H1 (cell line): Measurements from ENCODE around the gene LYPD4. TPM values are rescaled to one million over a fixed set of nuclear protein-coding genes. Genes with fewer than 3 reads are reported as not detected.

ENCODE experiments used
- CTBP2 ChIP-seq: IDR thresholded peaks from 2 replicates; pipeline ENCODE4 v1.7.0; 2011; ENCODE audit warnings: borderline replicate concordance, mild to moderate bottlenecking, moderate library complexity, mixed read lengths, low read length; ENCODE audit not compliant: insufficient read depth, insufficient read length
- EGR1 ChIP-seq: IDR thresholded peaks from 2 replicates; pipeline ENCODE4 v1.6.1; 2011; ENCODE audit warnings: low read depth, low read length, borderline replicate concordance
- JUND ChIP-seq: IDR thresholded peaks from 2 replicates; pipeline ENCODE4 v1.6.1; 2011; ENCODE audit warnings: mild to moderate bottlenecking, improper control_type of control experiment, low read length
- RBBP5 ChIP-seq: IDR thresholded peaks from 2 replicates; pipeline ENCODE4 v1.7.1; 2012; ENCODE audit warnings: low read depth, mild to moderate bottlenecking, inconsistent platforms, low read length, moderate library complexity, borderline replicate concordance
- RFX5 ChIP-seq: IDR thresholded peaks from 2 replicates; pipeline ENCODE4 v1.6.1; 2011; ENCODE audit warnings: low read depth, low read length, improper control_type of control experiment, borderline replicate concordance
- RNF2 ChIP-seq: fragments of 200-900, 300-1000 bp; sonication (generic); IDR thresholded peaks from 2 replicates; pipeline ENCODE4 v1.7.1; 2016; ENCODE audit warnings: borderline replicate concordance, low read depth, mild to moderate bottlenecking, antibody characterized with exemption, low read length; ENCODE audit not compliant: poor library complexity, severe bottlenecking; ENCODE audit errors: missing control alignments
- SIN3A ChIP-seq, 2 experiments: IDR thresholded peaks in 1 of 2; conservative IDR thresholded peaks in 1 of 2; 2 replicates each; pipeline ENCODE4 v1.6.1; 2011 to 2012; ENCODE audit warnings: low read length in 2 of 2, improper control_type of control experiment in 1 of 2, low read depth in 1 of 2, mild to moderate bottlenecking in 1 of 2
- SIRT6 ChIP-seq: IDR thresholded peaks from one replicate; pipeline ENCODE4 v1.7.1; 2012; ENCODE audit warnings: low read length, inconsistent platforms
- polyA plus RNA-seq, 7 experiments: library from polyadenylated mRNA; depleted of rRNA in 3 of 7; stranded (reverse) in 5 of 7; unstranded in 2 of 7; fragments of >200 nt in 5 of 7; fragments of 200-250 nt in 2 of 7; gene quantifications; 1 replicate in 5 of 7; 2 replicates in 1 of 7; 4 replicates in 1 of 7; pipeline versions ENCODE4 v1.2.1 to v1.2.3, GENCODE V29; 2011 to 2013; ENCODE audit warnings: missing spikeins in 2 of 7, mixed read lengths in 2 of 7
- total RNA-seq: library from RNA; stranded (reverse); fragmentation: NEBNext Ultra II Directional; extraction: Animal tissue kit (Norgen Biotek cat#: 25700); gene quantifications from 2 replicates; pipeline ENCODE4 v1.2.1, GENCODE V29; 2021
- TF ChIP-seq, protein P1 (sequence below): fragments of 300-600 bp; sonication (generic); IDR thresholded peaks from 2 replicates; pipeline ENCODE4 v1.7.1; 2012; ENCODE audit warnings: low read length, moderate library complexity, mild to moderate bottlenecking, inconsistent platforms; ENCODE audit not compliant: insufficient replicate concordance

Gene LYPD4
- total and polyA plus RNA-seq, 2 of the 8 experiments (the other 6 are each of a cell fraction or from before 2014, with no cell fraction given): 0.06 TPM; not detected in 1

DNA sequence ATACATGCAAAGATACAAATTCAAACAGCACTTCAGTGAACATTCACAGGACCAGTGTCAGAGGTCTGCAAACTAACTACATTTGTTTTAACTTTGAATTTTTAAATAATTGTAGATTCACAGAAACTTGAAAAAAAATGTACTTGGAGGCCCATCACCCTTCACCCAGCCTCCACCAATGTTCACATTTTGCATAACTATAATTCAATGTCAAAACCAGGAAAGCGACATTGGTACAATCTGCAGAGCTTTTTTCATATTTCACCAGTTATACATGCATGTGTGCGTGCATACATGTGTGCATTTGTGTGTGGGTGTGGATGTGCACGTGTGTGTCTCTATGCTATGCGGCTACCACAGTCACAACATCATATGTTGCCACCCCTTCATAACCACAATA, 29.2 kb downstream of the LYPD4 start (continued):
- TF ChIP-seq, protein P1, sequence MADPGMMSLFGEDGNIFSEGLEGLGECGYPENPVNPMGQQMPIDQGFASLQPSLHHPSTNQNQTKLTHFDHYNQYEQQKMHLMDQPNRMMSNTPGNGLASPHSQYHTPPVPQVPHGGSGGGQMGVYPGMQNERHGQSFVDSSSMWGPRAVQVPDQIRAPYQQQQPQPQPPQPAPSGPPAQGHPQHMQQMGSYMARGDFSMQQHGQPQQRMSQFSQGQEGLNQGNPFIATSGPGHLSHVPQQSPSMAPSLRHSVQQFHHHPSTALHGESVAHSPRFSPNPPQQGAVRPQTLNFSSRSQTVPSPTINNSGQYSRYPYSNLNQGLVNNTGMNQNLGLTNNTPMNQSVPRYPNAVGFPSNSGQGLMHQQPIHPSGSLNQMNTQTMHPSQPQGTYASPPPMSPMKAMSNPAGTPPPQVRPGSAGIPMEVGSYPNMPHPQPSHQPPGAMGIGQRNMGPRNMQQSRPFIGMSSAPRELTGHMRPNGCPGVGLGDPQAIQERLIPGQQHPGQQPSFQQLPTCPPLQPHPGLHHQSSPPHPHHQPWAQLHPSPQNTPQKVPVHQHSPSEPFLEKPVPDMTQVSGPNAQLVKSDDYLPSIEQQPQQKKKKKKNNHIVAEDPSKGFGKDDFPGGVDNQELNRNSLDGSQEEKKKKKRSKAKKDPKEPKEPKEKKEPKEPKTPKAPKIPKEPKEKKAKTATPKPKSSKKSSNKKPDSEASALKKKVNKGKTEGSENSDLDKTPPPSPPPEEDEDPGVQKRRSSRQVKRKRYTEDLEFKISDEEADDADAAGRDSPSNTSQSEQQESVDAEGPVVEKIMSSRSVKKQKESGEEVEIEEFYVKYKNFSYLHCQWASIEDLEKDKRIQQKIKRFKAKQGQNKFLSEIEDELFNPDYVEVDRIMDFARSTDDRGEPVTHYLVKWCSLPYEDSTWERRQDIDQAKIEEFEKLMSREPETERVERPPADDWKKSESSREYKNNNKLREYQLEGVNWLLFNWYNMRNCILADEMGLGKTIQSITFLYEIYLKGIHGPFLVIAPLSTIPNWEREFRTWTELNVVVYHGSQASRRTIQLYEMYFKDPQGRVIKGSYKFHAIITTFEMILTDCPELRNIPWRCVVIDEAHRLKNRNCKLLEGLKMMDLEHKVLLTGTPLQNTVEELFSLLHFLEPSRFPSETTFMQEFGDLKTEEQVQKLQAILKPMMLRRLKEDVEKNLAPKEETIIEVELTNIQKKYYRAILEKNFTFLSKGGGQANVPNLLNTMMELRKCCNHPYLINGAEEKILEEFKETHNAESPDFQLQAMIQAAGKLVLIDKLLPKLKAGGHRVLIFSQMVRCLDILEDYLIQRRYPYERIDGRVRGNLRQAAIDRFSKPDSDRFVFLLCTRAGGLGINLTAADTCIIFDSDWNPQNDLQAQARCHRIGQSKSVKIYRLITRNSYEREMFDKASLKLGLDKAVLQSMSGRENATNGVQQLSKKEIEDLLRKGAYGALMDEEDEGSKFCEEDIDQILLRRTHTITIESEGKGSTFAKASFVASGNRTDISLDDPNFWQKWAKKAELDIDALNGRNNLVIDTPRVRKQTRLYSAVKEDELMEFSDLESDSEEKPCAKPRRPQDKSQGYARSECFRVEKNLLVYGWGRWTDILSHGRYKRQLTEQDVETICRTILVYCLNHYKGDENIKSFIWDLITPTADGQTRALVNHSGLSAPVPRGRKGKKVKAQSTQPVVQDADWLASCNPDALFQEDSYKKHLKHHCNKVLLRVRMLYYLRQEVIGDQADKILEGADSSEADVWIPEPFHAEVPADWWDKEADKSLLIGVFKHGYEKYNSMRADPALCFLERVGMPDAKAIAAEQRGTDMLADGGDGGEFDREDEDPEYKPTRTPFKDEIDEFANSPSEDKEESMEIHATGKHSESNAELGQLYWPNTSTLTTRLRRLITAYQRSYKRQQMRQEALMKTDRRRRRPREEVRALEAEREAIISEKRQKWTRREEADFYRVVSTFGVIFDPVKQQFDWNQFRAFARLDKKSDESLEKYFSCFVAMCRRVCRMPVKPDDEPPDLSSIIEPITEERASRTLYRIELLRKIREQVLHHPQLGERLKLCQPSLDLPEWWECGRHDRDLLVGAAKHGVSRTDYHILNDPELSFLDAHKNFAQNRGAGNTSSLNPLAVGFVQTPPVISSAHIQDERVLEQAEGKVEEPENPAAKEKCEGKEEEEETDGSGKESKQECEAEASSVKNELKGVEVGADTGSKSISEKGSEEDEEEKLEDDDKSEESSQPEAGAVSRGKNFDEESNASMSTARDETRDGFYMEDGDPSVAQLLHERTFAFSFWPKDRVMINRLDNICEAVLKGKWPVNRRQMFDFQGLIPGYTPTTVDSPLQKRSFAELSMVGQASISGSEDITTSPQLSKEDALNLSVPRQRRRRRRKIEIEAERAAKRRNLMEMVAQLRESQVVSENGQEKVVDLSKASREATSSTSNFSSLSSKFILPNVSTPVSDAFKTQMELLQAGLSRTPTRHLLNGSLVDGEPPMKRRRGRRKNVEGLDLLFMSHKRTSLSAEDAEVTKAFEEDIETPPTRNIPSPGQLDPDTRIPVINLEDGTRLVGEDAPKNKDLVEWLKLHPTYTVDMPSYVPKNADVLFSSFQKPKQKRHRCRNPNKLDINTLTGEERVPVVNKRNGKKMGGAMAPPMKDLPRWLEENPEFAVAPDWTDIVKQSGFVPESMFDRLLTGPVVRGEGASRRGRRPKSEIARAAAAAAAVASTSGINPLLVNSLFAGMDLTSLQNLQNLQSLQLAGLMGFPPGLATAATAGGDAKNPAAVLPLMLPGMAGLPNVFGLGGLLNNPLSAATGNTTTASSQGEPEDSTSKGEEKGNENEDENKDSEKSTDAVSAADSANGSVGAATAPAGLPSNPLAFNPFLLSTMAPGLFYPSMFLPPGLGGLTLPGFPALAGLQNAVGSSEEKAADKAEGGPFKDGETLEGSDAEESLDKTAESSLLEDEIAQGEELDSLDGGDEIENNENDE: no peak
- TF ChIP-seq RFX5: no peak
- TF ChIP-seq RBBP5: no peak
- no peak for TF ChIP-seq JUND
- no peak for TF ChIP-seq SIN3A (conservative IDR thresholded peaks at IDR 0.05 in 1 of 2, IDR thresholded peaks at IDR 0.05 in 1 of 2; ENCODE audit: low read depth in 1 of 2, low read length in 2 of 2)
- no peak for TF ChIP-seq RNF2
- no peak for TF ChIP-seq EGR1
- no peak for TF ChIP-seq CTBP2
- TF ChIP-seq SIRT6: no peak
- TF ChIP-seq, all 59 proteins: peak for 0
